Transverse colon (tissue), 4 donors: ENCODE results near the gene FRAS1.

Source experiments
- POLR2AphosphoS5 ChIP-seq, 3 donors: sonication (generic); formaldehyde crosslinking; IDR thresholded peaks; one replicate each; pipeline ENCODE4 v1.6.1; 2016; ENCODE audit warnings: antibody characterized with exemption in 3 of 3
- TF ChIP-seq, protein P1 (sequence below), 5 experiments: fragments of 200-600 bp in 3 of 5; fragments of 450-650 bp in 2 of 5; sonication (generic) in 3 of 5; IDR thresholded peaks; 1 replicate in 2 of 5; 2 replicates in 3 of 5; pipeline ENCODE4 v1.5.1; 2016 to 2017; ENCODE audit warnings: antibody characterized with exemption in 5 of 5, inconsistent platforms in 3 of 5, mild to moderate bottlenecking in 2 of 5, moderate library complexity in 1 of 5

DNA sequence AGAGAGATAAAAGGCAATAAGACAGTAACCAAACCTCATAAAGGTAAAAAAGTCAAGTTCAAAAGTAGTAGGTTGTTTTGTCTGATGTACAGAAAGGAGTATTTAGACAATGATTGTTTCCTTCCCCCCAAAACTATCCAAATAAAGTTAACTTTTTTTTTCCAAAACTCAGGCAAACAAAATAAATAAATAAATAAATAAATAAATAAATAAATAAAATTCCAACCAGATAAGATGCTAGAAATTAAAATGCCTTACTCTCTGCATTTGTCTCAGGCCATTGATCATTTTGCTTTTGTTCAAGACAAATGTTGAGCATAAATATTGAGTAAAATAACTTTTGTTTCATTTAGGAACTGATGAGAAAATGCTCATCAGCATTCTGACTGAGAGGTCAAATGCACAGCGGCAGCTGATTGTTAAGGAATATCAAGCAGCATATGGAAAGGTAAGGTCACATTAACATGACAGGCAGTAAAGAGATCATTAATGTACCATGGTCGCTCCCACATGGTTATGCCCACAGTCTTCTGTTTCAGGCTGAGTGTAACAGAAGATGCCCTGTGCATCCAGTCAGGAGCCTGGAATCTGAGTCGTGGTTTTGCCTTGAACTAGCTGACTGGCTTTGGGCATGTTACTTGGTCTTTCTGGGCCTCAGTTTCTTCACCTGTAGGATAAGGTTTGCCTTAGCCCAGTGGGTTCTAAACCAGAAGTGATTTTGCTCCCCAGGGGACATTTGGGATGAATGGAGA, 521.7 kb downstream of the FRAS1 start:
- no peak for TF ChIP-seq POLR2AphosphoS5 (IDR thresholded peaks at IDR 0.05)
- TF ChIP-seq, protein P1, sequence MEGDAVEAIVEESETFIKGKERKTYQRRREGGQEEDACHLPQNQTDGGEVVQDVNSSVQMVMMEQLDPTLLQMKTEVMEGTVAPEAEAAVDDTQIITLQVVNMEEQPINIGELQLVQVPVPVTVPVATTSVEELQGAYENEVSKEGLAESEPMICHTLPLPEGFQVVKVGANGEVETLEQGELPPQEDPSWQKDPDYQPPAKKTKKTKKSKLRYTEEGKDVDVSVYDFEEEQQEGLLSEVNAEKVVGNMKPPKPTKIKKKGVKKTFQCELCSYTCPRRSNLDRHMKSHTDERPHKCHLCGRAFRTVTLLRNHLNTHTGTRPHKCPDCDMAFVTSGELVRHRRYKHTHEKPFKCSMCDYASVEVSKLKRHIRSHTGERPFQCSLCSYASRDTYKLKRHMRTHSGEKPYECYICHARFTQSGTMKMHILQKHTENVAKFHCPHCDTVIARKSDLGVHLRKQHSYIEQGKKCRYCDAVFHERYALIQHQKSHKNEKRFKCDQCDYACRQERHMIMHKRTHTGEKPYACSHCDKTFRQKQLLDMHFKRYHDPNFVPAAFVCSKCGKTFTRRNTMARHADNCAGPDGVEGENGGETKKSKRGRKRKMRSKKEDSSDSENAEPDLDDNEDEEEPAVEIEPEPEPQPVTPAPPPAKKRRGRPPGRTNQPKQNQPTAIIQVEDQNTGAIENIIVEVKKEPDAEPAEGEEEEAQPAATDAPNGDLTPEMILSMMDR (IDR thresholded peaks at IDR 0.05): no peak
